ENCODE data around the gene CRADD.
A peak's percentile ranks its signal among the peaks of the same experiment; 100 is the strongest.

The CRADD gene

DNA sequence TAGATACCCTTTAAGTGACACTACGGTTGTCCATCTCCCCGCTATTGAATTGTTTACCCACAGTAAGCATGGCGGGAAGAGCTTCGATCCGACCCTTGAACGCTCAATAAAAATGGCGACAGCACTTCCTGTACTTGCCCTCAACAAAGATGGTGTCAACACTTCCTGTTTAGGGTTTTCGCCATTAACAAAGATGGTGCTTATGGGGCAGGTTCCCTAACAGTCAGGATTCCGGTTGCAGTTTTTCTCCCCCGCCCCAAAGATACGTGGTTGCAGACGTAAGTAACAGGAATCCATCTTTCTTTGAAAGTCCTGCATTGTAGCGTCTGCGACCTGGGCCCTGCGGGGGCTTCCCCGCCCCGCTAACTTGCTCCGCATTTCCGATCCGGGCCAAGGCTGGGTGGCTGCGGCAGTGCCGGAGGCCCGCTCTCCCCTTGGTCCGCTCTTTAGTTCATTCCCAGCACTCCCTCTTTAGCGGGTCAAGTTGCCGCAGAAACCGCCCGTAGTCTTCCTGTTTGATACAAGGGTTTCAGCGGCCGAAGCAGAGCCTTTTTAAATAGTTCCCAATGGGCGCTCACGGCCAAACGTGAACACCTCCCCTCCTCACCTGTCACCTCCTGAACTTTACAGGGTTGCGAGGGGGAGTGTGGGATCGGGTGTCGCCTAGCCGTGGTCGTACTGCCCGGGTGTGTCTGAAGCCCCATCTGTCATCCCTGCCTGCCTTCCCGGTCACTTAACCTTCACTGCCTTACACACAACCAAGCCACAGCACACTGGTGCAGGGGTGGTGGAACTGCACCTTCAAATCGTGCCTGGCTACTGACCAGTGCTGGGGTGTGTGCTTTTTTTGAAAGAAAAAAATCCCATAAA lies at the start of gene CRADD:
Gene CRADD, plus strand, starts transcription at position 181 of the 870 bp plus-strand sequence.
- in situ Hi-C loops (cut with HindIII; ENCODE audit: low sequenced_read_pairs): no loop called here
- peak within 1 kb of the TSS; percentile 65 for H3K4me3 ChIP-seq (ENCODE audit: low read depth, low read length)
- TF ChIP-seq, protein P1, sequence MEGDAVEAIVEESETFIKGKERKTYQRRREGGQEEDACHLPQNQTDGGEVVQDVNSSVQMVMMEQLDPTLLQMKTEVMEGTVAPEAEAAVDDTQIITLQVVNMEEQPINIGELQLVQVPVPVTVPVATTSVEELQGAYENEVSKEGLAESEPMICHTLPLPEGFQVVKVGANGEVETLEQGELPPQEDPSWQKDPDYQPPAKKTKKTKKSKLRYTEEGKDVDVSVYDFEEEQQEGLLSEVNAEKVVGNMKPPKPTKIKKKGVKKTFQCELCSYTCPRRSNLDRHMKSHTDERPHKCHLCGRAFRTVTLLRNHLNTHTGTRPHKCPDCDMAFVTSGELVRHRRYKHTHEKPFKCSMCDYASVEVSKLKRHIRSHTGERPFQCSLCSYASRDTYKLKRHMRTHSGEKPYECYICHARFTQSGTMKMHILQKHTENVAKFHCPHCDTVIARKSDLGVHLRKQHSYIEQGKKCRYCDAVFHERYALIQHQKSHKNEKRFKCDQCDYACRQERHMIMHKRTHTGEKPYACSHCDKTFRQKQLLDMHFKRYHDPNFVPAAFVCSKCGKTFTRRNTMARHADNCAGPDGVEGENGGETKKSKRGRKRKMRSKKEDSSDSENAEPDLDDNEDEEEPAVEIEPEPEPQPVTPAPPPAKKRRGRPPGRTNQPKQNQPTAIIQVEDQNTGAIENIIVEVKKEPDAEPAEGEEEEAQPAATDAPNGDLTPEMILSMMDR (IDR thresholded peaks at IDR 0.05; ENCODE audit: low read depth, low read length, missing control alignments): no peak

DNA sequence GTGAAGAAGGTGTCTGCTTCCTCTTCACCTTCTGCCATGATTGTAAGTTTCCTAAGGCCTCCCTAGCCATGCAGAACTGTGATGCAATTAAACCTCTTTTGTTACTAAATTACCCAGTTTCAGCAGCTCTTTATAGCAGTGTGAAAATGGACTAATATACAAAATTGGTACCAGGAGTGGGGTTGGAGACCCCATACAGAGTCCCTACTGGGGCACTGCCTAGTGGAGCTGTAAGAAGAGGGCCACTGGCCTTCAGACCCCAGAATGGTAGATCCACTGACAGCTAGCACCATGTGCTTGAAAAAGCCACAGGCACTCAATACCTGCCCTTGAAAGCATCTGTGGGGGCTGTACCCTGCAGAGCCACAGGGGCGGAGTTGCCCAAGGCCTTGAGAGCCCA lies 44.8 kb upstream of the CRADD start:
- in situ Hi-C loops (cut with HindIII; ENCODE audit: low sequenced_read_pairs): no loop called here
- TF ChIP-seq, protein P1 (IDR thresholded peaks at IDR 0.05; ENCODE audit: low read depth, low read length, missing control alignments): no peak

More for the DNA sequence above, at the start of gene CRADD:
- peak; percentile 99 for DNase-seq (ENCODE audit: low read depth)

DNA sequence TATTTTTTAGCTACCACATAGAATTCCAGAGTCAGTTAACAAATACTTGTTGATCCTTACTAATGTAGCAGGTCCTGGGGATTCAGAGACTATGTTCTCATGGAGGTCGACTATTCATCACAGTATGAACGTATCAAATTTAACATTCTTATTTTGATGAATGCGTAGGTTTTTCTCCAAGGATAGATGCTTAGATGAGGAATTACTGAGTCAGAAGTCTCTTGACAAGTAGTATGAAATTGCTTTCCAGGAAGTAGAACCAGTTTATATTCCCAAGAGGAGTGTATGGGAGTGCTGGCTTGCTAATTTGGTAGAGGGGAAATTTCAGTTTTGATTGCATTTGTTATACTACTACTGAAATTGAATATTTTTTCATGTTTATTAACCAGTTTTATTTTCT lies 42.8 kb upstream of the CRADD start:
- in situ Hi-C loops (cut with HindIII; ENCODE audit: low sequenced_read_pairs): no loop called here
- DNase-seq (ENCODE audit: low read depth): no peak

More for the DNA sequence above, 44.8 kb upstream of the CRADD start:
- no peak for DNase-seq (ENCODE audit: low read depth)
- no peak overlapping the region for H3K4me3 ChIP-seq (ENCODE audit: low read depth, low read length)

DNA sequence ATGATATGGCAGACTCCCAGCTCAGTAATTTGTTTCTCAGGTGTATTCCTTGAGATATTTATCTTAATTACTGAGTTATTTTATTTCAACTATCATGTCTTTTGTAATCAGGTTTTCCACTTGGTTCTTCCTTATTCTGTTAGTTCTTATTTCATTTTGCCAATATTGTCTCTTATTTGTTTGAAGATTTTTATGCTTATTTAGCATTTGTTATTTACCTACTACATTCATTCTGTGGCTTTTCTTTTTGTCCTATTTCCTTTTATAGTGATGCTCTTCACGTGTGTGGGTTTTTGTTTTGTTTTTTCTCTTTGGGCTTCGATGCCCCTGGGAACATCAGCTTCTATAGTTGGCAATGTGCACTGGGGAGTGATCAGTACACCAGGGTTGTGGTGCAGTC lies 40.5 kb upstream of the CRADD start:
- H3K4me3 ChIP-seq (ENCODE audit: low read depth, low read length): no peak overlapping the region
- TF ChIP-seq, protein P1 (IDR thresholded peaks at IDR 0.05; ENCODE audit: low read depth, low read length, missing control alignments): no peak
- no peak for DNase-seq (ENCODE audit: low read depth)
- in situ Hi-C loops (cut with HindIII; ENCODE audit: low sequenced_read_pairs): no loop called here

More for the DNA sequence above, 42.8 kb upstream of the CRADD start:
- TF ChIP-seq, protein P1 (IDR thresholded peaks at IDR 0.05; ENCODE audit: low read depth, low read length, missing control alignments): no peak
- no peak overlapping the region for H3K4me3 ChIP-seq (ENCODE audit: low read depth, low read length)

DNA sequence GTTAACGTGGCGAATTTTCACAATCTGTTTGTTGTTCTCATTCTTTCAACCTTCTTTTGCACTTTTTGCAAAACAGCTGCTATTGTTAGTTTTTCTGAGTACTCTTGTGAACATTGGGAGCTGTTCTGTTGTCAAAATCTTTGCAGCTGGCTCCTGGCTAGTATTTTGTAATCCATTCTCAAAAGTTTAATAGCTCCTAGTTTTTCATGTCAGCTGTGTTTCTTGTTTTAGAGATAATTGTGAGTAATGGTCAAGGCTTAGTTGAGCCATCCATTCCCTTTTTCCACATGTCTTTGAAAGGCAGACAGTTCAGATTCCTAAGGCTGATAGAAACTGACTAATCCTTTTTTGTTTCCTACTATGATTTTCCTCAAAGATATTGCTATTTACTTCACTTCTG lies 39.1 kb upstream of the CRADD start:
- H3K4me3 ChIP-seq (ENCODE audit: low read depth, low read length): no peak overlapping the region
- in situ Hi-C loops (cut with HindIII; ENCODE audit: low sequenced_read_pairs): no loop called here
- DNase-seq (ENCODE audit: low read depth): no peak
- TF ChIP-seq, protein P1 (IDR thresholded peaks at IDR 0.05; ENCODE audit: low read depth, low read length, missing control alignments): no peak

DNA sequence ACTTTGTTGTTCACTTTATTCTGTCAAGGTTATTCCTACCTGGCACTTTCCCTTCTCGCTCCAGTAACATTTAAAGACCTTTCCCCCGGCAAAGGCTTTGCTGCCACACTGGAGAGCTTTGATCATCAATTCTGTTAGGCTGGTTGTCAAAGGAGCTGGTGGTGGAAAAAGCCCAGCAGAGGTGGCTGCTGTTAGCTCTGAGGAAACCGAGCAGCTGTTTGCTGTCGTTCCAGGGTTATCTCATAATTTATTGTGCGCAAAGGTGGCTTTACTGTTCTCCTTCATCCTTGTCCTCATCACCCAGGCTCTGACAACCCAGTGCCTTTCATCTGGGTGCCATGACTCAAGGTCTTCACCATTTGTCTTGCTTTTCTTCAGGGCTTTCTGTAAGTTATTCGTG lies 38.2 kb upstream of the CRADD start:
- no peak for DNase-seq (ENCODE audit: low read depth)

More for the DNA sequence above, 38.2 kb upstream of the CRADD start:
- in situ Hi-C loops (cut with HindIII; ENCODE audit: low sequenced_read_pairs): no loop called here
- TF ChIP-seq, protein P1 (IDR thresholded peaks at IDR 0.05; ENCODE audit: low read depth, low read length, missing control alignments): no peak
- H3K4me3 ChIP-seq (ENCODE audit: low read depth, low read length): no peak overlapping the region

Data from astrocyte of the cerebellum (primary cell).